ENCODE measurements around the gene GINS3. TPM values are rescaled to one million over a fixed set of nuclear protein-coding genes. Genes with fewer than 3 reads are reported as not detected.
A peak's percentile ranks its signal among the peaks of the same experiment; 100 is the strongest.

Gene GINS3
- total RNA-seq, 2 experiments from 2014 or later: 49.1 to 50.5 TPM

GRCh38 chr16:58419241-58419990 is 27.1 kb downstream of the GINS3 start:
- H3K4me2 ChIP-seq (ENCODE audit: low read length): peak overlapping the region; percentile 72
- H3K9me3 ChIP-seq (ENCODE audit: low read length): no peaks in the 10 kb centered on the region
- peak overlapping the region; percentile 14; the same call in 1 of the 2 replicates for H2AFZ ChIP-seq (ENCODE audit: low read length)
- peaks cover 33% of the 10 kb centered on the region; the same call in 1 of the 2 replicates for H3K79me2 ChIP-seq (ENCODE audit: insufficient read depth, low read depth, low read length)
- BruUV-seq (replicated peaks): no TSS peak
- H3K4me3 ChIP-seq (ENCODE audit: low read depth, low read length, poor library complexity, severe bottlenecking): peak overlapping the region; percentile 71
- TF ChIP-seq CTCF (conservative IDR thresholded peaks at IDR 0.05; ENCODE audit: low read length) (no peak), EZH2phosphoT487 (IDR thresholded peaks at IDR 0.05; ENCODE audit: borderline replicate concordance, low read depth, low read length) (no peak)
- peaks cover 12% of the 10 kb centered on the region for H3K36me3 ChIP-seq (ENCODE audit: insufficient read depth, low read length)
- H3K9me2 ChIP-seq (ENCODE audit: insufficient read depth, low read length): no peaks in the 10 kb centered on the region
- peaks cover 96% of the 10 kb centered on the region for H3K4me1 ChIP-seq (ENCODE audit: insufficient read depth, low read length, poor library complexity, severe bottlenecking)
- ChIA-PET CTCF (ENCODE audit: unreplicated experiment) (interaction anchor here (0.9 to 2.0 kb wide), 3 partner anchors 27 to 70 kb away, joined by 3 to 4 read pairs (median 4); partner anchors contain the start of gene GINS3), POLR2A (interaction anchor here (0.6 to 8.3 kb wide), 10 partner anchors 9 to 208 kb away, joined by 3 to 66 read pairs (median 3); partner anchors contain the start of gene GINS3)
- H4K20me1 ChIP-seq (ENCODE audit: insufficient read depth, low read length): no peaks in the 10 kb centered on the region
- peak; percentile 97 for DNase-seq (ENCODE audit: low spot score)
- intact Hi-C loops (cut with micrococcal nuclease; ENCODE audit: unreplicated experiment): loop anchor here (1.0 to 5.0 kb wide), 6 partner anchors 27 to 313 kb away; partner anchors contain the start of genes CNOT1, GINS3 and GOT2
- H3K27ac ChIP-seq (ENCODE audit: low read depth, low read length, poor library complexity, severe bottlenecking): peak overlapping the region; percentile 100

DNA sequence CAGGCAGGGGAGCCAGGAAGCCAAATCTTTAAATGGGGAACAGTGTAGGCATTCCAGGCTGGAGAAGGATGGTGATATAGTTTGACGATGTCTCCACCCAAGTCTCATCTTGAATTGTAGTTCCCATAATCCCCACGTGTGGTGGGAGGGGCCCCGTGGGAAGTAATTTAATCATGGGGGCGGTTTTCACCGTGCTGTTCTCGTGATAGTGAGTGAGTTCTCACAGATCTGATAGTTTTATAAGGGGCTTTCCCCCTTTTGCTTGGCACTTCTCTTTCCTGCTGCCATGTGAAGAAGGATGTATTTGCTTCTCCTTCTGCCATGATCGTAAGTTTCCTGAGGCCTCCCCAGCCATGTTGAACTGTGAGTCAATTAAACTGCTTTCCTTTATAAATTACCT is 28.8 kb downstream of the GINS3 start:
- intact Hi-C loops (cut with micrococcal nuclease; ENCODE audit: unreplicated experiment): no loop called here
- peak; percentile 76 for DNase-seq (ENCODE audit: low spot score)
- Histone ChIP-seq H3K36me3 (ENCODE audit: insufficient read depth, low read length) (peaks cover 18% of the 10 kb centered on the region; the same call in 1 of the 2 replicates), H4K20me1 (ENCODE audit: insufficient read depth, low read length) (no peaks in the 10 kb centered on the region), H3K27ac (ENCODE audit: low read depth, low read length, poor library complexity, severe bottlenecking) (peak overlapping the region; percentile 100), H3K9me3 (ENCODE audit: low read length) (no peaks in the 10 kb centered on the region), H3K4me1 (ENCODE audit: insufficient read depth, low read length, poor library complexity, severe bottlenecking) (peaks cover 100% of the 10 kb centered on the region), H3K4me2 (ENCODE audit: low read length) (peak overlapping the region; percentile 72), H3K4me3 (ENCODE audit: low read depth, low read length, poor library complexity, severe bottlenecking) (peak overlapping the region; percentile 71), H3K9me2 (ENCODE audit: insufficient read depth, low read length) (no peaks in the 10 kb centered on the region), H3K79me2 (ENCODE audit: insufficient read depth, low read depth, low read length) (peaks cover 49% of the 10 kb centered on the region; the same call in 1 of the 2 replicates), H2AFZ (ENCODE audit: low read length) (peak overlapping the region; percentile 46; the same call in 1 of the 2 replicates)
- POLR2A ChIA-PET: interaction anchor here (0.8 to 8.3 kb wide), 2 partner anchors 13 to 30 kb away, joined by 3 to 66 read pairs; partner anchors contain the start of gene GINS3
- TF ChIP-seq EZH2phosphoT487 (IDR thresholded peaks at IDR 0.05; ENCODE audit: borderline replicate concordance, low read depth, low read length): no peak
- TF ChIP-seq CTCF (conservative IDR thresholded peaks at IDR 0.05; ENCODE audit: low read length): no peak
- BruUV-seq (replicated peaks): no TSS peak
- CTCF ChIA-PET (ENCODE audit: unreplicated experiment): no interaction called here
